H1 (cell line): ENCODE data around the gene ZNF521. TPM values are rescaled to one million over a fixed set of nuclear protein-coding genes. Genes with fewer than 3 reads are reported as not detected.

Experiments
- CBX8 ChIP-seq: fragments of 300-800, 300-1000 bp; sonication (generic); IDR thresholded peaks from 2 replicates; pipeline ENCODE4 v1.7.1; 2016; ENCODE audit warnings: low read depth, low read length, borderline replicate concordance
- CHD7 ChIP-seq: fragments of 300-600 bp; sonication (generic); IDR thresholded peaks from 2 replicates; pipeline ENCODE4 v1.7.1; 2012; ENCODE audit warnings: low read length, moderate library complexity, mild to moderate bottlenecking, inconsistent platforms; ENCODE audit not compliant: insufficient replicate concordance
- EGR1 ChIP-seq: IDR thresholded peaks from 2 replicates; pipeline ENCODE4 v1.6.1; 2011; ENCODE audit warnings: low read depth, low read length, borderline replicate concordance
- JUN ChIP-seq: IDR thresholded peaks from 2 replicates; pipeline ENCODE4 v1.6.1; 2011; ENCODE audit warnings: low read depth, mild to moderate bottlenecking, improper control_type of control experiment, low read length
- POU5F1 ChIP-seq: IDR thresholded peaks from 2 replicates; pipeline ENCODE4 v1.6.1; 2011; ENCODE audit warnings: low read depth, mild to moderate bottlenecking, low read length, moderate library complexity
- TCF12 ChIP-seq: IDR thresholded peaks from 2 replicates; pipeline ENCODE4 v1.6.1; 2011; ENCODE audit warnings: low read depth, mild to moderate bottlenecking, low read length
- polyA plus RNA-seq, 7 experiments: library from polyadenylated mRNA; depleted of rRNA in 3 of 7; stranded (reverse) in 5 of 7; unstranded in 2 of 7; fragments of >200 nt in 5 of 7; fragments of 200-250 nt in 2 of 7; gene quantifications; 1 replicate in 5 of 7; 2 replicates in 1 of 7; 4 replicates in 1 of 7; pipeline versions ENCODE4 v1.2.1 to v1.2.3, GENCODE V29; 2011 to 2013; ENCODE audit warnings: missing spikeins in 2 of 7, mixed read lengths in 2 of 7
- total RNA-seq: library from RNA; stranded (reverse); fragmentation: NEBNext Ultra II Directional; extraction: Animal tissue kit (Norgen Biotek cat#: 25700); gene quantifications from 2 replicates; pipeline ENCODE4 v1.2.1, GENCODE V29; 2021

Gene ZNF521
- total and polyA plus RNA-seq, 2 of the 8 experiments (the other 6 are each of a cell fraction or from before 2014, with no cell fraction given) = 9.5 to 15.8 TPM

GRCh38 chr18:25239151-25239550 is 112.8 kb downstream of the ZNF521 start (continued):
- TF ChIP-seq CHD7 (no peak), EGR1 (no peak), TCF12 (no peak), CBX8 (no peak), JUN (no peak), POU5F1 (no peak)
- TF ChIP-seq, all 59 proteins: peak for 0
